ENCODE data around the gene NAT9. TPM values are rescaled to one million over a fixed set of nuclear protein-coding genes. Genes with fewer than 3 reads are reported as not detected.

The NAT9 gene
- total RNA-seq, 4 donors from 2014 or later: 14.3 to 26.6 (median 18.1) TPM

- no peak overlapping the region for H3K4me3 ChIP-seq (ENCODE audit: low read depth, poor library complexity, severe bottlenecking)
- WGBS, 2 donors: 80 to 84% methylated on average over 5 of the region's 5 CpGs
- TF ChIP-seq POLR2A (IDR thresholded peaks at IDR 0.05): no peak
- no peak for TF ChIP-seq CTCF (IDR thresholded peaks at IDR 0.05)
- intact Hi-C loops (cut with DNase I; ENCODE audit: low total_unique reads): no loop called here
- no peak for DNase-seq (ENCODE audit: low spot score in 2 of 2)
These were observed 14.7 kb downstream of the NAT9 start for GRCh38 chr17:74761419-74761818.

- WGBS, 2 donors: 41 to 50% methylated on average over 7 of the region's 7 CpGs
- TF ChIP-seq CTCF (IDR thresholded peaks at IDR 0.05): no peak
- TF ChIP-seq POLR2A (IDR thresholded peaks at IDR 0.05): no peak
- DNase-seq (ENCODE audit: low spot score in 2 of 2): no peak
- H3K4me3 ChIP-seq (ENCODE audit: low read depth, poor library complexity, severe bottlenecking): no peak overlapping the region
- intact Hi-C loops (cut with DNase I; ENCODE audit: low total_unique reads): no loop called here
These were observed 15.6 kb downstream of the NAT9 start for GRCh38 chr17:74760404-74761105.

- DNase-seq (ENCODE audit: low spot score in 2 of 2): no peak
- WGBS, 2 donors: 35 to 49% methylated on average over 10 of the region's 10 CpGs
- H3K4me3 ChIP-seq (ENCODE audit: low read depth, poor library complexity, severe bottlenecking): no peak overlapping the region
- TF ChIP-seq CTCF (IDR thresholded peaks at IDR 0.05): no peak
- no peak for TF ChIP-seq POLR2A (IDR thresholded peaks at IDR 0.05)
- intact Hi-C loops (cut with DNase I; ENCODE audit: low total_unique reads): no loop called here
These were observed 16.2 kb downstream of the NAT9 start for GRCh38 chr17:74759941-74760340.

- no peak overlapping the region for H3K4me3 ChIP-seq (ENCODE audit: low read depth, poor library complexity, severe bottlenecking)
- TF ChIP-seq CTCF (IDR thresholded peaks at IDR 0.05) (no peak), POLR2A (IDR thresholded peaks at IDR 0.05) (no peak)
These were observed 16.8 kb downstream of the NAT9 start for GRCh38 chr17:74759243-74759801.

GRCh38 chr17:74758848-74759168 lies 17.3 kb downstream of the NAT9 start:
- no peak for DNase-seq (ENCODE audit: low spot score in 2 of 2)
- H3K4me3 ChIP-seq (ENCODE audit: low read depth, poor library complexity, severe bottlenecking): no peak overlapping the region
- intact Hi-C loops (cut with DNase I; ENCODE audit: low total_unique reads): no loop called here
- 25 to 42% methylated on average over 2 of the region's 2 CpGs for WGBS, 2 donors
- TF ChIP-seq CTCF (IDR thresholded peaks at IDR 0.05) (no peak), POLR2A (IDR thresholded peaks at IDR 0.05) (no peak)

More at GRCh38 chr17:74759243-74759801, 16.8 kb downstream of the NAT9 start:
- intact Hi-C loops (cut with DNase I; ENCODE audit: low total_unique reads): no loop called here
- 54 to 58% methylated on average over 7 to 8 of the region's 9 CpGs for WGBS, 2 donors
- no peak for DNase-seq (ENCODE audit: low spot score in 2 of 2)
